Esophagus (tissue), 2 donors: ENCODE data around the gene TYROBP. TPM values are rescaled to one million over a fixed set of nuclear protein-coding genes. Genes with fewer than 3 reads are reported as not detected.

Experiments
- H3K27ac ChIP-seq, 2 donors: one replicate each; pipeline ENCODE4 v1.5.1; 2013; ENCODE audit warnings: low read depth in 2 of 2, mild to moderate bottlenecking in 2 of 2, inconsistent platforms in 1 of 2, low read length in 1 of 2, moderate library complexity in 1 of 2
- H3K27me3 ChIP-seq, 2 donors: one replicate each; pipeline ENCODE4 v1.6.1; 2013; ENCODE audit warnings: low read length in 2 of 2, control low read depth in 1 of 2, mild to moderate bottlenecking in 1 of 2; ENCODE audit not compliant: insufficient read depth in 2 of 2, control insufficient read depth in 1 of 2
- H3K36me3 ChIP-seq, 2 donors: one replicate each; pipeline ENCODE4 v1.6.1; 2013; ENCODE audit warnings: low read length in 1 of 2; ENCODE audit not compliant: control insufficient read depth in 2 of 2, insufficient read depth in 2 of 2
- H3K4me1 ChIP-seq, 2 donors: one replicate each; pipeline ENCODE4 v1.6.1; 2013; ENCODE audit warnings: low read length in 1 of 2; ENCODE audit not compliant: control insufficient read depth in 2 of 2, insufficient read depth in 2 of 2
- H3K4me3 ChIP-seq, 2 donors: one replicate each; pipeline ENCODE4 v1.5.1; 2013; ENCODE audit warnings: low read length in 2 of 2, mild to moderate bottlenecking in 2 of 2, low read depth in 1 of 2, moderate library complexity in 1 of 2
- H3K9me3 ChIP-seq, 2 donors: one replicate each; pipeline ENCODE4 v1.6.1; 2013; ENCODE audit warnings: mild to moderate bottlenecking in 2 of 2, low read depth in 1 of 2, low read length in 1 of 2, moderate library complexity in 1 of 2; ENCODE audit not compliant: control insufficient read depth in 2 of 2, insufficient read depth in 1 of 2
- WGBS, 2 donors: extraction: QIAGEN DNeasy Blood & Tissue Kit; methylation state at CpG; one replicate each; pipeline ENCODE4 v1.1.7; 2013; 5-methylcytosine and 5-hydroxymethylcytosine counted together
- polyA plus RNA-seq, 2 donors: library from polyadenylated mRNA; stranded (reverse); fragments of 200-250 nt; gene quantifications; one replicate each; pipeline ENCODE4 v1.2.3, GENCODE V29; 2013
- donor health status: healthy with polysubstance abuse.
- donor health status: Bipolar disorder and iron deficiency.

The TYROBP gene
- polyA plus RNA-seq, 2 donors, result 16.7 to 26.8 TPM

DNA sequence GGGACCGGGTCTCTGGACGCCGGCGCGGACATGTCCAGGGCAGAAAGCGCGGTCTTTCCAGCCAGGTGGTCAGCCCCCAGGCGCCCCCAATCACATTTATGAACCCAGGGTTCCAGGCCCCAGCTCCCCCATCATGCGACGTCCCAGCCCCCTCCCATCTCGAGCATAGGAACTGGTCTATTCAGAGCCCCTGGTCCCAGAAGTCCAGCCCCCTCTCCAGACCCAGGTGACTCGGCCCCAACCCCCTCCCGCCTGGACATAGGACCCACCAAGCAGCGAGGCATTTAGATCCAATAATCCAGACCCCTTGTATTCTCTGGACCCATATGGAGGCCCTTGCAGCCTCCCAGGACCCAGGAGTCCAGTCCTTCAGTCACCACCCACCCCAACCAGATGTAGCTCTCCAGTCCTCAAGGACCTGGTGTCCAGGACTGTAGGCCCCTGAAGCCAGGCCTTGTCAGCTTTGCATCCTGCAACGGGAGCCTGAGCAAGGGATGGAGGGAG is 39.2 kb downstream of the TYROBP start:
- Histone ChIP-seq H3K27me3 (peaks cover 0 to 2% of the 10 kb centered on the region in 2 donors), H3K36me3 (no peaks in the 10 kb centered on the region), H3K4me3 (peak overlapping the region; percentile 41 to 45), H3K27ac (no peak overlapping the region), H3K4me1 (peaks cover 6 to 13% of the 10 kb centered on the region in 2 donors), H3K9me3 (no peaks in the 10 kb centered on the region)
- WGBS, 2 donors, result 4 to 7% methylated on average over 10 to 15 of the region's 15 CpGs

- WGBS, 2 donors, result 0% methylated on average over 41 to 60 of the region's 60 CpGs
- Histone ChIP-seq H3K9me3 (no peaks in the 10 kb centered on the region), H3K36me3 (no peaks in the 10 kb centered on the region), H3K27me3 (peaks cover 0 to 2% of the 10 kb centered on the region in 2 donors), H3K4me3 (peak within 1 kb of the TSS; percentile 41 to 45), H3K4me1 (peaks cover 6 to 13% of the 10 kb centered on the region in 2 donors), H3K27ac (no peak within 1 kb of the TSS)
Measured at GRCh38 chr19:35868172-35868822, 39.8 kb downstream of the TYROBP start, which contains the start of gene APLP1. Gene APLP1, plus strand, starts transcription at chr19:35868574. Its CDS starts 63 bp downstream, at chr19:35868637.

- H3K9me3 ChIP-seq, result peaks cover 0 to 4% of the 10 kb centered on the region in 2 donors
- no peak overlapping the region for H3K27ac ChIP-seq
- H3K27me3 ChIP-seq, result peaks cover 0 to 11% of the 10 kb centered on the region in 2 donors
- 85 to 90% methylated on average over 5 of the region's 5 CpGs for WGBS, 2 donors
- H3K4me3 ChIP-seq, result no peak overlapping the region
- no peaks in the 10 kb centered on the region for H3K36me3 ChIP-seq
- no peaks in the 10 kb centered on the region for H3K4me1 ChIP-seq
Measured at GRCh38 chr19:35863018-35863417, 45.1 kb downstream of the TYROBP start.

- no peak overlapping the region for H3K27ac ChIP-seq
- H3K36me3 ChIP-seq, result no peaks in the 10 kb centered on the region
- H3K4me1 ChIP-seq, result no peaks in the 10 kb centered on the region
- H3K27me3 ChIP-seq, result peaks cover 0 to 11% of the 10 kb centered on the region in 2 donors
- H3K4me3 ChIP-seq, result no peak overlapping the region
- WGBS, 2 donors, result 76 to 77% methylated on average over 12 to 14 of the region's 14 CpGs
- peaks cover 0 to 4% of the 10 kb centered on the region in 2 donors for H3K9me3 ChIP-seq
Measured at GRCh38 chr19:35862528-35862927, 45.6 kb downstream of the TYROBP start.

DNA sequence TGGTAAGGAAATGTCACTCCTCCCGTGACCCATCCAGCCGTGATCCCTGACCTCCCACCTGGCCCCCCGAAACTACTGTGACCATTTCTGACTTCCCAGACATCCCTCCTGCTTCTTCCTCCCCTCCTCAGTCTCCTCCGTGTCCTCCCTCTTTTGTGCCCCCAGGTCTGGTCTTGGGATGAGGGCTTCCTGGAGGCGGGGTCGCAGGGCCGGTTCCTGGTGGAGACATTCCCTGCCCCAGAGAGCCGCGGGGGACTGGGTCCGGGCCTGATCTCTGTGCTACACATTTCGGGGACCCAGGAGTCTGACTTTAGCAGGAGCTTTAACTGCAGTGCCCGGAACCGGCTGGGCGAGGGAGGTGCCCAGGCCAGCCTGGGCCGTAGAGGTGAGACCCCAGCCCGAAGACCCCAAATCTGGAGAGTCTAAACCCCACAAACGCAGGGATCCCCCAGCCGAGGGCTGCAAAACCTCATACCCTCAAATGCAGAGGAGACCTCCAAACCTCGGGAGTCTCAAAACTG is 46.4 kb downstream of the TYROBP start:
- Histone ChIP-seq H3K27me3 (peaks cover 0 to 13% of the 10 kb centered on the region in 2 donors), H3K9me3 (peaks cover 0 to 4% of the 10 kb centered on the region in 2 donors), H3K27ac (no peak overlapping the region), H3K36me3 (no peaks in the 10 kb centered on the region), H3K4me3 (no peak overlapping the region), H3K4me1 (no peaks in the 10 kb centered on the region)
- WGBS, 2 donors, result 53 to 56% methylated on average over 19 of the region's 19 CpGs

- H3K36me3 ChIP-seq, result no peaks in the 10 kb centered on the region
- no peak overlapping the region for H3K27ac ChIP-seq
- peaks cover 0 to 4% of the 10 kb centered on the region in 2 donors for H3K9me3 ChIP-seq
- no peak overlapping the region for H3K4me3 ChIP-seq
- peaks cover 0 to 5% of the 10 kb centered on the region in 2 donors for H3K4me1 ChIP-seq
- 17 to 22% methylated on average over 54 to 55 of the region's 55 CpGs for WGBS, 2 donors
- H3K27me3 ChIP-seq, result peaks cover 0 to 16% of the 10 kb centered on the region in 2 donors
Measured at GRCh38 chr19:35860818-35861639, 47.1 kb downstream of the TYROBP start.

DNA sequence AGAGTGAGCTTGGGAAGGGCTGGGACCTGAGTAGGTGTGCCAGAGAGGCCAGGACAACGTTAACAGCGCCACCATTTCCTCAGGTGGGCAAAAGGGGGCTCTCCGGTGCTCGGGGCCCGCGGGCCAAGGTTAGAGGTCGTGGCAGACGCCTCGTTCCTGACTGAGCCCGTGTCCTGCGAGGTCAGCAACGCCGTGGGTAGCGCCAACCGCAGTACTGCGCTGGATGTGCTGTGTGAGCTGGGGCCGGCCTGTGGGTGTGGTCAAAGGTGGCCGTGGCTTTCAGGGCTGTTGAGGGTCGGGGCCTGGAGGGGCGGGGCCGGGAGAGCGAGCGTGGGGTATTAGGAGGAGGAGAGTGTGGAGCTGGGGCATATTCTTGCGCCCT is 47.7 kb downstream of the TYROBP start:
- no peak overlapping the region for H3K4me3 ChIP-seq
- H3K27ac ChIP-seq, result no peak overlapping the region
- peaks cover 0 to 7% of the 10 kb centered on the region in 2 donors for H3K4me1 ChIP-seq
- peaks cover 0 to 4% of the 10 kb centered on the region in 2 donors for H3K9me3 ChIP-seq
- WGBS, 2 donors, result 23 to 25% methylated on average over 20 to 24 of the region's 24 CpGs
- peaks cover 0 to 16% of the 10 kb centered on the region in 2 donors for H3K27me3 ChIP-seq
- no peaks in the 10 kb centered on the region for H3K36me3 ChIP-seq

GRCh38 chr19:35859414-35859813 is 48.7 kb downstream of the TYROBP start:
- Histone ChIP-seq H3K36me3 (no peaks in the 10 kb centered on the region), H3K27ac (no peak overlapping the region), H3K27me3 (peaks cover 0 to 19% of the 10 kb centered on the region in 2 donors), H3K4me3 (no peak overlapping the region), H3K9me3 (peaks cover 0 to 4% of the 10 kb centered on the region in 2 donors), H3K4me1 (peaks cover 0 to 7% of the 10 kb centered on the region in 2 donors)
- 64 to 80% methylated on average over 4 of the region's 4 CpGs for WGBS, 2 donors

DNA sequence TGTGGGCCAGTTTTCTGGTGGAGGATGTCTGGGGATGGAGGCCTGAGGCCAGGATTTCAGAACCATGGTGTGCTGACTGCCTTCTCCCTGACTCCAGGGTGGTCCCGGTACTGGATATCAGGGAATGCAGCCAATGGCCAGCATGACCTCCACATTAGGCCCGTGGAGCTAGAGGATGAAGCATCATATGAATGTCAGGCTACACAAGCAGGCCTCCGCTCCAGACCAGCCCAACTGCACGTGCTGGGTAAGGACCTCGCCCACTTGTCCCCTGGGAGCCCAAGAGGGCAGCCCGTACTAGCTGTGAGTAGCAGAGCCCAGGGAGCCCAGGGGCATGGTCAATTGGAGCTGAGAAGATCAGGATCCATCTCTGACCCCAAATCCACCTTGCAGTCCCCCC is 49.8 kb downstream of the TYROBP start:
- H3K27me3 ChIP-seq, result peaks cover 0 to 19% of the 10 kb centered on the region in 2 donors
- H3K4me3 ChIP-seq, result no peak overlapping the region
- peaks cover 0 to 7% of the 10 kb centered on the region in 2 donors for H3K4me1 ChIP-seq
- peaks cover 0 to 4% of the 10 kb centered on the region in 2 donors for H3K9me3 ChIP-seq
- H3K27ac ChIP-seq, result no peak overlapping the region
- no peaks in the 10 kb centered on the region for H3K36me3 ChIP-seq
- WGBS, 2 donors, result 82 to 83% methylated on average over 6 of the region's 6 CpGs
